ENCODE measurements around the gene ARHGAP36.

DNA sequence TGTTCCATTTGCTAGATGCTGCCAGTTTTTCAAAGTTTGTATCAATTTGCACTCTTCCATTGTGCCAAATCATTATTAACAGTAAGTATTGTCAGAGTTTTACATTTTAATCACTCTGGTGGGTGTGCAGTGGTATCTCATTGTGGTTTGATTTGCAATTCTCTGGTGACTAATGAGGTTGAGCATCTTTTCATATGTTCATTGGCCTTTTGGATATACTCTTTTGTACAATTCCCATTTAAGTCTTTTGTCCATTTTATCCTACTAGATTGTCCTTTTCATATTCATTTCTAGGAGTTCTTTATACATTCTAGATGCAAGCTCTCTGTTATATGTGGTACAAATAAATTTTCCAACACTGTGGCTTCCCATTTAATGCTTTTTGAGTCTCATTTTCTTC, 17.4 kb upstream of the ARHGAP36 start:
- TF ChIP-seq POLR2AphosphoS5 (IDR thresholded peaks at IDR 0.05; ENCODE audit: borderline replicate concordance, low read depth, low read length), result no peak
- no peak for TF ChIP-seq EZH2 (IDR thresholded peaks at IDR 0.05)
- TF ChIP-seq FOXP2 (optimal IDR thresholded peaks at IDR 0.05; ENCODE audit: control extremely low read depth, extremely low read length, insufficient read depth), result no peak

Data from SK-N-MC (cell line).